Ishikawa (cell line): ENCODE measurements around the gene DEGS1.

ENCODE experiments used
- CEBPB ChIP-seq: IDR thresholded peaks from 2 replicates; pipeline ENCODE4 v1.6.1; 2012
- FOXM1 ChIP-seq: IDR thresholded peaks from 2 replicates; pipeline ENCODE4 v1.6.1; 2012; ENCODE audit warnings: low read depth, borderline replicate concordance
- NFIC ChIP-seq: IDR thresholded peaks from 2 replicates; pipeline ENCODE4 v1.6.1; 2012
- RAD21 ChIP-seq: IDR thresholded peaks from 2 replicates; pipeline ENCODE4 v1.6.1; 2012; ENCODE audit warnings: low read depth
- TAF1 ChIP-seq: IDR thresholded peaks from 2 replicates; pipeline ENCODE4 v1.6.1; 2012; ENCODE audit warnings: low read depth, mild to moderate bottlenecking
- YY1 ChIP-seq: IDR thresholded peaks from 2 replicates; pipeline ENCODE4 v1.6.1; 2012; ENCODE audit warnings: low read depth
- ZBTB7A ChIP-seq: IDR thresholded peaks from 2 replicates; pipeline ENCODE4 v1.6.1; 2012; ENCODE audit warnings: low read depth
- TF ChIP-seq, protein P1 (sequence below): IDR thresholded peaks from 2 replicates; pipeline ENCODE4 v1.6.1; 2012; ENCODE audit warnings: low read depth, mild to moderate bottlenecking
- TF ChIP-seq, protein P2 (sequence below): IDR thresholded peaks from 2 replicates; pipeline ENCODE4 v1.6.1; 2012

DNA sequence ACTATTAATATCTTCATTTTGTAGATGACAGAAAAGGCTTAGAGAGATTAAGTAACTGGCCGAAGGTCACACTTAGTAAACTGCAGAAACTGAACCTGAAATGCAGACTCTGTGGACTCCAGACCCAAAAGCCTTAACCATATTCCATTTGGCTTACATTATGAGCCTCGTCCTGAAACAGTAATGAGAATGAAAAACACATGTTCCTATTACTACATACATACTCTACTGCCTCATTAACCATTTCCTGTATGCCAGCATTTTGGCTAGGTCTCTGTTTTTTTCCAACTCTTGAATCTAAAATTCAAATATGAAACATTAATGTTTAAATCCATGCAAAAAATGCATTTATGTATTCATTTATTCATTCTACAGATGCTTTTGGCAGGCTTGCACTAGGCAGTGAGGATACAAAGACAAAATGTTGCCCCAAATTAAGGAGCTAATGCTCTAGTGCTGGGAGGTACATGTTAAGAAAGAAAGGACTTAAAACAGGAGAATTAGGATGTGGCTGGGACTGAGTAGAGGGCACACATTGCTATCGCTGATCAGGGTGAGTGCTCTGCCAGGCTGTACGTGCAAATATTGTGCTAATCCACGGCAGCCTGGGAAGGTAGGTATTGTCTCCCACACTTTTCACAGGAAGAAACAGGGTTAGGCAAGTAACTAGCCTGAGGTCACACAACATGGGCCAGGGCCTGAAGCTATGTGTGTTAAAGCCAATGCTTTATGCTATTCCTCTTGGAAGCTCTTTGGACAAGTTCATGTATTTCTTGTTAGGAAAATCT is 14.0 kb downstream of the DEGS1 start:
- TF ChIP-seq ZBTB7A (no peak), CEBPB (no peak), YY1 (no peak), NFIC (no peak), RAD21 (no peak), TAF1 (no peak), FOXM1 (no peak)
- TF ChIP-seq, protein P1, sequence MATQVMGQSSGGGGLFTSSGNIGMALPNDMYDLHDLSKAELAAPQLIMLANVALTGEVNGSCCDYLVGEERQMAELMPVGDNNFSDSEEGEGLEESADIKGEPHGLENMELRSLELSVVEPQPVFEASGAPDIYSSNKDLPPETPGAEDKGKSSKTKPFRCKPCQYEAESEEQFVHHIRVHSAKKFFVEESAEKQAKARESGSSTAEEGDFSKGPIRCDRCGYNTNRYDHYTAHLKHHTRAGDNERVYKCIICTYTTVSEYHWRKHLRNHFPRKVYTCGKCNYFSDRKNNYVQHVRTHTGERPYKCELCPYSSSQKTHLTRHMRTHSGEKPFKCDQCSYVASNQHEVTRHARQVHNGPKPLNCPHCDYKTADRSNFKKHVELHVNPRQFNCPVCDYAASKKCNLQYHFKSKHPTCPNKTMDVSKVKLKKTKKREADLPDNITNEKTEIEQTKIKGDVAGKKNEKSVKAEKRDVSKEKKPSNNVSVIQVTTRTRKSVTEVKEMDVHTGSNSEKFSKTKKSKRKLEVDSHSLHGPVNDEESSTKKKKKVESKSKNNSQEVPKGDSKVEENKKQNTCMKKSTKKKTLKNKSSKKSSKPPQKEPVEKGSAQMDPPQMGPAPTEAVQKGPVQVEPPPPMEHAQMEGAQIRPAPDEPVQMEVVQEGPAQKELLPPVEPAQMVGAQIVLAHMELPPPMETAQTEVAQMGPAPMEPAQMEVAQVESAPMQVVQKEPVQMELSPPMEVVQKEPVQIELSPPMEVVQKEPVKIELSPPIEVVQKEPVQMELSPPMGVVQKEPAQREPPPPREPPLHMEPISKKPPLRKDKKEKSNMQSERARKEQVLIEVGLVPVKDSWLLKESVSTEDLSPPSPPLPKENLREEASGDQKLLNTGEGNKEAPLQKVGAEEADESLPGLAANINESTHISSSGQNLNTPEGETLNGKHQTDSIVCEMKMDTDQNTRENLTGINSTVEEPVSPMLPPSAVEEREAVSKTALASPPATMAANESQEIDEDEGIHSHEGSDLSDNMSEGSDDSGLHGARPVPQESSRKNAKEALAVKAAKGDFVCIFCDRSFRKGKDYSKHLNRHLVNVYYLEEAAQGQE: no peak
- TF ChIP-seq, protein P2, sequence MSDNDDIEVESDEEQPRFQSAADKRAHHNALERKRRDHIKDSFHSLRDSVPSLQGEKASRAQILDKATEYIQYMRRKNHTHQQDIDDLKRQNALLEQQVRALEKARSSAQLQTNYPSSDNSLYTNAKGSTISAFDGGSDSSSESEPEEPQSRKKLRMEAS: no peak
